ENCODE data around the gene TENT5A. TPM values are rescaled to one million over a fixed set of nuclear protein-coding genes. Genes with fewer than 3 reads are reported as not detected.
A peak's percentile ranks its signal among the peaks of the same experiment; 100 is the strongest.

TENT5A gene
- total RNA-seq, 1 experiment from 2014 or later = 2.0 TPM

- no TSS peak for BruUV-seq (replicated peaks)
- CTCF ChIA-PET = interaction anchor here (0.6 to 1.2 kb wide), 4 partner anchors 253 to 1539 kb away, joined by 3 to 4 read pairs (median 3); no protein-coding TSS in a partner anchor
- TF ChIP-seq EZH2 (IDR thresholded peaks at IDR 0.05; ENCODE audit: low read depth) (no peak), CTCF (conservative IDR thresholded peaks at IDR 0.05) (no peak)
- H3K9me2 ChIP-seq (ENCODE audit: insufficient read depth) = no peaks in the 10 kb centered on the region
- peak overlapping the region; percentile 92 for H2AFZ ChIP-seq
- H3K9me3 ChIP-seq (ENCODE audit: insufficient read depth, low read depth) = no peaks in the 10 kb centered on the region
- no peaks in the 10 kb centered on the region; the same call in 1 of the 2 replicates for H3F3A ChIP-seq (ENCODE audit: insufficient read depth, low read depth)
- H3K27me3 ChIP-seq (ENCODE audit: insufficient read depth, low read depth) = no peaks in the 10 kb centered on the region
- DNase-seq = peak; percentile 63 to 82
- H3K4me3 ChIP-seq = peak overlapping the region; percentile 88
- no peaks in the 10 kb centered on the region for H4K20me1 ChIP-seq (ENCODE audit: insufficient read depth)
- H3K36me3 ChIP-seq (ENCODE audit: low read depth) = no peaks in the 10 kb centered on the region
- intact Hi-C loops (cut with micrococcal nuclease; ENCODE audit: unreplicated experiment) = loop anchor here (1.0 to 10.0 kb wide), 12 partner anchors 56 to 1618 kb away; no protein-coding TSS in a partner anchor
- H3K4me1 ChIP-seq (replicated peaks; ENCODE audit: insufficient read depth) = 0 out of 2 replicates have a peak, but pooled peaks cover 4% of the 10 kb centered on the region
- POLR2A ChIA-PET (ENCODE audit: unreplicated experiment) = interaction anchor here (0.7 kb wide), 1 partner anchor 124 kb away, joined by 3 read pairs; no protein-coding TSS in a partner anchor
- H3K4me2 ChIP-seq = peak overlapping the region; percentile 86
- H3K27ac ChIP-seq = peak overlapping the region; percentile 72
- peaks cover 10% of the 10 kb centered on the region; the same call in 1 of the 2 replicates for H3K79me2 ChIP-seq (ENCODE audit: low read depth)
Observed at GRCh38 chr6:81752921-81753710, 635 bp upstream of the TENT5A start.

- peak overlapping the region; percentile 92 for H2AFZ ChIP-seq
- H3K4me3 ChIP-seq = peak overlapping the region; percentile 88
- BruUV-seq (replicated peaks) = no TSS peak
- H3K27me3 ChIP-seq (ENCODE audit: insufficient read depth, low read depth) = no peaks in the 10 kb centered on the region
- H3K27ac ChIP-seq = peak overlapping the region; percentile 72
- ChIA-PET POLR2A (ENCODE audit: unreplicated experiment) (interaction anchor here (0.5 kb wide), 1 partner anchor 487 kb away, joined by 7 read pairs; no protein-coding TSS in a partner anchor), CTCF (no interaction called here)
- no peaks in the 10 kb centered on the region for H3K36me3 ChIP-seq (ENCODE audit: low read depth)
- intact Hi-C loops (cut with micrococcal nuclease; ENCODE audit: unreplicated experiment) = loop anchor here (2.0 to 10.0 kb wide), 11 partner anchors 55 to 1617 kb away; no protein-coding TSS in a partner anchor
- H4K20me1 ChIP-seq (ENCODE audit: insufficient read depth) = no peaks in the 10 kb centered on the region
- H3F3A ChIP-seq (ENCODE audit: insufficient read depth, low read depth) = no peaks in the 10 kb centered on the region; the same call in 1 of the 2 replicates
- H3K79me2 ChIP-seq (ENCODE audit: low read depth) = peaks cover 10% of the 10 kb centered on the region; the same call in 1 of the 2 replicates
- TF ChIP-seq CTCF (conservative IDR thresholded peaks at IDR 0.05) = no peak
- no peak for TF ChIP-seq EZH2 (IDR thresholded peaks at IDR 0.05; ENCODE audit: low read depth)
- H3K4me1 ChIP-seq (replicated peaks; ENCODE audit: insufficient read depth) = 0 out of 2 replicates have a peak, but pooled peaks cover 4% of the 10 kb centered on the region
- H3K4me2 ChIP-seq = peak overlapping the region; percentile 86
- no peaks in the 10 kb centered on the region for H3K9me2 ChIP-seq (ENCODE audit: insufficient read depth)
- DNase-seq = peak in 1 of 2 experiments; percentile 40
- H3K9me3 ChIP-seq (ENCODE audit: insufficient read depth, low read depth) = no peaks in the 10 kb centered on the region
Observed at GRCh38 chr6:81751388-81752083, 945 bp downstream of the TENT5A start.

Data from PC-9 (cell line).